GM18517 (cell line): ENCODE results near the gene GADL1.

ENCODE experiments used
- ATAC-seq: cut with Tn5 transposase; IDR thresholded peaks from one replicate; pipeline ENCODE4 v1.9.1; 2021; ENCODE audit warnings: mild to moderate bottlenecking, moderate library complexity; ENCODE audit not compliant: unreplicated experiment

The GADL1 gene, protein sequence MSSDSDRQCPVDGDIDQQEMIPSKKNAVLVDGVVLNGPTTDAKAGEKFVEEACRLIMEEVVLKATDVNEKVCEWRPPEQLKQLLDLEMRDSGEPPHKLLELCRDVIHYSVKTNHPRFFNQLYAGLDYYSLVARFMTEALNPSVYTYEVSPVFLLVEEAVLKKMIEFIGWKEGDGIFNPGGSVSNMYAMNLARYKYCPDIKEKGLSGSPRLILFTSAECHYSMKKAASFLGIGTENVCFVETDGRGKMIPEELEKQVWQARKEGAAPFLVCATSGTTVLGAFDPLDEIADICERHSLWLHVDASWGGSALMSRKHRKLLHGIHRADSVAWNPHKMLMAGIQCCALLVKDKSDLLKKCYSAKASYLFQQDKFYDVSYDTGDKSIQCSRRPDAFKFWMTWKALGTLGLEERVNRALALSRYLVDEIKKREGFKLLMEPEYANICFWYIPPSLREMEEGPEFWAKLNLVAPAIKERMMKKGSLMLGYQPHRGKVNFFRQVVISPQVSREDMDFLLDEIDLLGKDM

GRCh38 chr3:30894521-30895251 is at the start of gene GADL1:
Gene GADL1 (minus strand): TSS chr3:30894661. CDS start chr3:30894614, 47 bp downstream.
- no peak for ATAC-seq

DNA sequence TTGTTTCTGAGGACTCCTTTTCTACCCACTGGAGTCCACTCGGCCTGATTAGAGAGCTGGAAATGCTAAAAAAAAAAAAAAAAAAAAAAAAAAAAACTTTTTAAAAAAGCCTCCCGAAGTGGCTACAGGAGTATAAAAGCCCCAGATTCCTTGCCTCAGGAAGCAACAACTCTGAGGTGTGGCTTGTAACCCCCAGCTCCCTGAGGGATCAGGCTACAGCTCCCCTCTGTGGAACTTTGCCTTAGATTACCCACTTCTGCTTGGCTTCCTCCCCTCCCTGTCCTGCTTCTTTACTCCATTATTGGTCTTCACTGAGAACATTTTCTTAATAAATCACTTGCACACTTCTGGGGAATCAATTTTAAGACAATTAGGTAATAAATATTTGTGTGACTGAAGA is 49.7 kb upstream of the GADL1 start:
- no peak for ATAC-seq

DNA sequence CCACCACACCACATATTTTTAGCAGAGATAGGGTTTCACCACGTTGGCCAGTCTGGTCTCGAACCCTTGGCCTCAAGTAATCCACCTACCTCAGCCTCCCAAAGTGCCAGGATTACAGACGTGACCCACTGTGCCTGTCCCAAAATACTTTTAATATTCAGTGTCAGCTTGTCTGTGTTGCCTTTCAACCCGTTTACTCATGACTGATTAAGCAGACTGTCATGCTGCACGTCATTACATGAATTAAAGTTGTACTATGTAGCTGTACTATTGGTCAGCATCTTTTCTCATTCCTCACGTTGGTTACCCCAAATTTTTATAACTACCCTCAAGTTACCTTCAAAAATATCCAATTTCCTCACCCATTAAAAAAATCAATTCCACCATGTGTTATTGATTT is 48.7 kb upstream of the GADL1 start:
- ATAC-seq: no peak

DNA sequence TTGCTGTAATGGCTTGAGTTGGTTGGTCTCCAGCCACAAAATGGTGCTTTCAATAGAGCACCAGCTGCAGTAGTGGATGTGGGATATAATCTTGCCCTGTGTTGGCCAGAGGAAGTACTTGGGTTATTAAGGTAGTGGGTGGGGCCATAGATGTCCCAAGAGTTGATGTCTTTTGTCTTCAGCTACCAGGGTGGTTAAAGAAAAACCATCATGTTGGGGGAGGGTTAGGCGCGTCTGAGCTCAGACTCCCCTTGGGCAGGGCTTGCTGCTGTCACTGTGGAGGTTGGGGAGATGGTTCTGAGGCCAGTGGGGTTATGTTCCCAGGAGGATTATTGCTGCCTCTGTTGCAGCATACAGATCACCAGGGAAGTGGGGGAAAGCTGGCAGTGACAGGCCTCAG is 46.9 kb upstream of the GADL1 start:
- no peak for ATAC-seq

DNA sequence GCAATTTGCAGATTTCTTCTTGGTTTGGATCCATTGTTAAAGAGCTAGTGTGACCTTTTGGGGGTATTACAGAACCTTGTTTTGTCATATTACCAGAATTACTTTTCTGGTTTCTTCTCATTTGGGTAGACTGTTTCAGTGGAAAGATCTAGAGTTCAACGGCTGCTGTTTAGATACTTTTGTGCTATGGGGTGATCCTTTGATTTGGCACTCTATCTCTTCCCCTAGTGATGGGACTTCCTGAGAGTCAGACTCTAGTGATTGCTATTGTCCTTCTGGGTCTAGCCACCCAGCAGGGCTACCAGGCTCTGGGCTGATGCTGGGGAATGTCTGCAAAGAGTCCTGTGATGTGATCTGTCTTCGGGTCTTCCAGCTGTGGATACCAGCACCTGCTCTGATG is 46.3 kb upstream of the GADL1 start:
- no peak for ATAC-seq

GRCh38 chr3:30934208-30934550 is 39.7 kb upstream of the GADL1 start:
- no peak for ATAC-seq

DNA sequence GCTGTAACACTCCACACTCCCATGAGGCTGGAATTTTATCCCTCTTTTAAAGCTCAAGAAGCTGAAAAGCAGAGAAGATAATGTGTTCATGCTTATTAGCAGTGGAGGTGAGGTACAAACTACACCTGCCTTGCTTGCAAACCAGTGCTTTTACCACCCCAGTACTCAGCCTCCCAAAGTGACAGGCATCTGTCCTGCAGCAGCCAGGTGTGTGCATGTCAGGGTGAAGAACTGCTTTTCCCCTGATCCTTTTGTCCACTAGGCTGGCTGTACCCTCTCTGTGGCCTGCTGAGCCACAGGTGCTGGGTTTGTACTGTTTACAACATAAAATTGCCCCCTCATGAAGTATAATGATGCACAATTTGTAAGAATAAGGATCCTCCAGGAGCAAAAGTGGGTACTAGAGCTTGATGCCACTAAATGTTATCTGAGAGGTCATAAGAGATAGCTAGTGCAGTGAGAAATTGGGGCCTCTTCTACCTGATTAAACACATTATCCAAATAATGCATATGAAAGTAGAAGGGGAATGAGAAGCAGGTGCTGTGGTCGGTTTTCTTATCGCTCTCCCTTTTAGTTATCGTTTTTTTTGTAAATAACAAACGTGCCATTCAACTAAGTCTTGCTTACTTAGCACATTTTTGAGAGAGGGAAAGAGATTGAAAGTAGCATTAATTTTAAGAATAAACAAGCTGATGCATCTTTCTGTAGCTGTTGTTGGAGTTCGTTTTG is 39.2 kb upstream of the GADL1 start:
- no peak for ATAC-seq

DNA sequence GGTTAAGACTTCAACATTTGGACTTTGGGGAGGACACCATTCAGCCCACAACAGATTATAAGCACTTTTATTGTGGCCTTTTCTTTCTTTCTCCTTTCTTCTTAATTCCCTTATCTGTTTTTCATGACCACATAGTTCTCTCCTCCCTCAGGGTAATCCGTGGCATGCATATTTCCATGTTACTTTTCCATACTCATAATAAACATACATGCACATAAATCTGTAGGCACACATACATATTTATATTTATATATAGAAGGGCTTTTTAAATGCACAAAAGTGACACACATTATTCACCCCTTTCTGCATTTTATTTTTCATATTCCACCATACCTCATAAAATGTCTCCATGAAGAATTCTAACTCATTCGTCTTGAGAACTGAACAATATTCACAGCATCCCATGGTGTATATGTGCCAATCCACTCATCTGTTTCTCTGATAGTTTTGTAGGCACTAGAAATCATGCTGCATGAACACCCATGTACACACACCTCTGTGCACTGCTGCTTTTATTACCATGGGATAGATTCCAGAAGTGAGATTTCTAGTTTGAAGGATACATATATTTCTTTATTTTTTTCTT is 38.1 kb upstream of the GADL1 start:
- no peak for ATAC-seq

DNA sequence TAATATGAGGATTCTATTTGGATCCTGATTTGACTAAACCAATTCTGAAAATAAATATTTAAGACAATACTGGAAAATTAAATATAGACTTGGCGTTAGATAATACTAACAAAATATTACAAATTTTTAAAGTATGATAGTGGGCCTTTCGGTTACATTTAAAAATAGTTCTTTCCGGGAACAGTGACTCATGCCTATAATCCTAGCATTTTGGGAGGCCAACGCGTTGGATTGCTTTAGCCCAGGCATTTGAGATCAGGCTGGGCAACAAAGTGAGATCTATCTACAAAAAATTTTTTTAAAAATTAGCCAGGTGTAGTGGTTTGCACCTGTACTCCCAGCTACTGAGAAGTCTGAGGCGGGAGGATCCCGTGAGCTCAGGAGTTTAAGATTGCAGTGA is 30.3 kb upstream of the GADL1 start:
- no peak for ATAC-seq

GRCh38 chr3:30919564-30919963 is 25.1 kb upstream of the GADL1 start:
- no peak for ATAC-seq

GRCh38 chr3:30918761-30919160 is 24.3 kb upstream of the GADL1 start:
- ATAC-seq: no peak

GRCh38 chr3:30915782-30916181 is 21.3 kb upstream of the GADL1 start:
- ATAC-seq: no peak

- ATAC-seq: no peak
Observed at GRCh38 chr3:30914696-30915095, 20.2 kb upstream of the GADL1 start.

DNA sequence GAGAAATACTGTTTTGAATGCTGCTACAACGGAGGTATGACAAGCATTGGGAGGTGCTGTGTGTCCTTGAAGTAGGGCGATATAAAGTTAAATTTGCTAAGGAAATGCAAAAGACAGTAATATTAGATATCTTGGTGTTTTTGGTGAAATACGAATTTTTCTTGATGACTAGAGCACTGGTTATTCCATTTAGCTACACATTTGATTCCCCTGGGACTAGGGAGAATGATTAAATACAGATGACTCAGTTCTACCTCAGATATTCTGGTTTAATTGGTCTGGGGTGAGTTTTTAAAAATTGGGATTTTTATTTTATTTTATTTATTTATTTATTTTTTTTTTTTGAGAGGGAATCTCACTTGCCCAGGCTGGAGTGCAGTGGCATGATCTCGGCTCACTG is 18.7 kb upstream of the GADL1 start:
- ATAC-seq: no peak

- no peak for ATAC-seq
Observed at GRCh38 chr3:30912301-30912700, 17.8 kb upstream of the GADL1 start.

DNA sequence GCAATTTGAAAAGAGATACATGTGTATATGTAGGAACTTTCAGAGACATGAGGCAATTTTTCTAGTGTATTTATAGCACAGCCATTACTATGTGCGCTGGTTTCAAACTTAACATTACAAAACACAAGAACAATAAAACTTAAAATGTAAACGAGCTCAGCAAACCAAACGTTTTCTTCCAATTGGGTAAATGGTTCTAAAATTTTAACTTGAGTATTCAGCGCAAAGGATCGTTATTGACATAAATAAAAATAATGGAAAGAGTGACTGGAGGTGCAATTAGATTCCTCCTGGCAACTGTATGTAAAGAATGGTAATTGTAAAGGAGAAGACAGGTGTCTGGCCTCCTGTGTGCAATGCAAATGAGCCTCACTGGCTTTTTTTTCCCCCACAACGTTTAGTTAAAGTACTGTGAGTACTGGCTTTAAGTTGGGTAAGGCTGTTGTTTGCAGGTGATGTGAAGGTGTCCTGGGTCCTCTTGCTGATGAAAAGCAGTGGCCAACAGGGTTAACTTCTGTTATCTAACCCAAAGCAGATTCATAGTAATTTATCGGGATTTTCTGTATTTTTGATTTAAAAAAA is 14.1 kb upstream of the GADL1 start:
- ATAC-seq: no peak

GRCh38 chr3:30904996-30905395 is 10.5 kb upstream of the GADL1 start:
- no peak for ATAC-seq

- ATAC-seq: no peak
Observed at GRCh38 chr3:30895329-30895728, 868 bp upstream of the GADL1 start.

- no peak for ATAC-seq
Observed at GRCh38 chr3:30893678-30894325, 659 bp downstream of the GADL1 start.

- ATAC-seq: no peak
Observed at GRCh38 chr3:30890907-30891306, 3.6 kb downstream of the GADL1 start.
